HEK293 (cell line): ENCODE results near the gene OPN5.

Experiments
- CTCF ChIA-PET: fragments of 350-600 bp; formaldehyde crosslinking; extraction: SDS; loops from one replicate; lab custom pipeline; 2021; ENCODE audit warnings: antibody characterized with exemption; lab: Yijun Ruan, JAX
- POLR2A ChIA-PET: fragments of 300-600 bp; formaldehyde crosslinking; extraction: SDS; loops from one replicate; lab custom pipeline; 2020; ENCODE audit warnings: antibody characterized with exemption, inconsistent platforms; lab: Yijun Ruan, JAX
- H3K27ac ChIP-seq: fragments of 200-500 bp; sonication (Bioruptor generic); 2 replicates; pipeline ENCODE4 v1.5.1; 2014; ENCODE audit warnings: low read depth, low read length, control low read depth, inconsistent platforms; ENCODE audit errors: extremely low read depth
- H3K36me3 ChIP-seq, 2 experiments: fragments of 200-500 bp in 1 of 2; sonication (Bioruptor generic) in 1 of 2; 1 replicate in 1 of 2; 2 replicates in 1 of 2; pipeline ENCODE4 v1.5.1; 2014 to 2017; ENCODE audit warnings: inconsistent platforms in 2 of 2, low read length in 2 of 2; ENCODE audit not compliant: control insufficient read depth in 2 of 2, insufficient read depth in 1 of 2
- H3K4me1 ChIP-seq: fragments of 200-500 bp; sonication (Bioruptor generic); 2 replicates; pipeline ENCODE4 v1.5.1; 2014; ENCODE audit warnings: mild to moderate bottlenecking, low read length, inconsistent platforms; ENCODE audit not compliant: control insufficient read depth, insufficient read depth
- H3K4me3 ChIP-seq: 2 replicates; pipeline ENCODE4 v1.5.1; 2011; ENCODE audit warnings: low read depth, mild to moderate bottlenecking, control low read depth, low read length, moderate library complexity
- H3K9me3 ChIP-seq: fragments of 200-500 bp; sonication (Bioruptor generic); 2 replicates; pipeline ENCODE4 v1.5.1; 2014; ENCODE audit warnings: low read depth, low read length, inconsistent platforms; ENCODE audit not compliant: control insufficient read depth, insufficient read depth
- ELK4 ChIP-seq: IDR thresholded peaks from 2 replicates; pipeline ENCODE4 v1.6.1; 2011; ENCODE audit warnings: mild to moderate bottlenecking, low read depth, low read length, borderline replicate concordance
- KLF10 ChIP-seq: fragments of 450-650 bp; IDR thresholded peaks from 2 replicates; pipeline ENCODE4 v1.5.1; 2018; ENCODE audit warnings: missing biosample characterization, mild to moderate bottlenecking, missing genetic modification characterization
- KLF16 ChIP-seq: fragments of 450-650 bp; formaldehyde crosslinking; IDR thresholded peaks from 2 replicates; pipeline ENCODE4 v1.5.1; 2017; ENCODE audit warnings: missing biosample characterization, missing genetic modification characterization
- KLF9 ChIP-seq: fragments of 450-650 bp; formaldehyde crosslinking; IDR thresholded peaks from 2 replicates; pipeline ENCODE4 v1.5.1; 2016; ENCODE audit warnings: missing biosample characterization, missing genetic modification characterization, low read depth
- MYNN ChIP-seq: fragments of 450-650 bp; formaldehyde crosslinking; IDR thresholded peaks from 2 replicates; pipeline ENCODE4 v1.5.1; 2016; ENCODE audit warnings: missing biosample characterization, missing genetic modification characterization, borderline replicate concordance
- PATZ1 ChIP-seq: fragments of 450-650 bp; formaldehyde crosslinking; IDR thresholded peaks from 2 replicates; pipeline ENCODE4 v1.5.1; 2016; ENCODE audit warnings: missing biosample characterization, missing genetic modification characterization
- PRDM4 ChIP-seq: fragments of 450-650 bp; formaldehyde crosslinking; IDR thresholded peaks from 2 replicates; pipeline ENCODE4 v1.5.1; 2017; ENCODE audit warnings: missing biosample characterization, missing genetic modification characterization
- PRDM6 ChIP-seq: fragments of 450-650 bp; formaldehyde crosslinking; IDR thresholded peaks from 2 replicates; pipeline ENCODE4 v1.5.1; 2017; ENCODE audit warnings: missing biosample characterization, missing genetic modification characterization
- SCRT1 ChIP-seq: fragments of 450-650 bp; formaldehyde crosslinking; IDR thresholded peaks from 2 replicates; pipeline ENCODE4 v1.5.1; 2016; ENCODE audit warnings: missing biosample characterization, missing genetic modification characterization, borderline replicate concordance
- SP7 ChIP-seq: fragments of 450-650 bp; formaldehyde crosslinking; IDR thresholded peaks from 2 replicates; pipeline ENCODE4 v1.5.1; 2016; ENCODE audit warnings: missing biosample characterization, missing genetic modification characterization
- TCF7L2 ChIP-seq: IDR thresholded peaks from 2 replicates; pipeline ENCODE4 v1.6.1; 2011; ENCODE audit warnings: low read depth, mild to moderate bottlenecking, inconsistent platforms, low read length, moderate library complexity, borderline replicate concordance
- ZBTB1 ChIP-seq: fragments of 450-650 bp; formaldehyde crosslinking; IDR thresholded peaks from 2 replicates; pipeline ENCODE4 v1.5.1; 2016; ENCODE audit warnings: missing biosample characterization, missing genetic modification characterization
- ZFP37 ChIP-seq: fragments of 450-650 bp; formaldehyde crosslinking; IDR thresholded peaks from 2 replicates; pipeline ENCODE4 v1.5.1; 2016; ENCODE audit warnings: missing biosample characterization, missing genetic modification characterization
- ZIC2 ChIP-seq: fragments of 450-650 bp; formaldehyde crosslinking; IDR thresholded peaks from 2 replicates; pipeline ENCODE4 v1.5.1; 2016; ENCODE audit warnings: missing biosample characterization, missing genetic modification characterization
- ZNF214 ChIP-seq: fragments of 450-650 bp; formaldehyde crosslinking; IDR thresholded peaks from 2 replicates; pipeline ENCODE4 v1.5.1; 2017; ENCODE audit warnings: missing biosample characterization, mild to moderate bottlenecking, missing genetic modification characterization, borderline replicate concordance
- ZNF280D ChIP-seq: fragments of 450-650 bp; formaldehyde crosslinking; IDR thresholded peaks from 2 replicates; pipeline ENCODE4 v1.5.1; 2016; ENCODE audit warnings: missing biosample characterization, missing genetic modification characterization
- ZNF302 ChIP-seq: fragments of 450-650 bp; formaldehyde crosslinking; IDR thresholded peaks from 2 replicates; pipeline ENCODE4 v1.5.1; 2016; ENCODE audit warnings: missing biosample characterization, missing genetic modification characterization, low read depth
- ZNF366 ChIP-seq: fragments of 450-650 bp; formaldehyde crosslinking; conservative IDR thresholded peaks from 2 replicates; pipeline ENCODE4 v1.5.1; 2016; ENCODE audit warnings: missing biosample characterization, missing genetic modification characterization
- ZNF423 ChIP-seq: fragments of 450-650 bp; formaldehyde crosslinking; IDR thresholded peaks from 2 replicates; pipeline ENCODE4 v1.5.1; 2016; ENCODE audit warnings: missing biosample characterization, missing genetic modification characterization
- ZNF521 ChIP-seq: fragments of 450-650 bp; formaldehyde crosslinking; IDR thresholded peaks from 2 replicates; pipeline ENCODE4 v1.5.1; 2017; ENCODE audit warnings: missing biosample characterization, mild to moderate bottlenecking, missing genetic modification characterization
- ZNF544 ChIP-seq: fragments of 450-650 bp; formaldehyde crosslinking; IDR thresholded peaks from 2 replicates; pipeline ENCODE4 v1.5.0; 2017; ENCODE audit warnings: missing biosample characterization, missing genetic modification characterization
- ZNF571 ChIP-seq: fragments of 450-650 bp; formaldehyde crosslinking; IDR thresholded peaks from 2 replicates; pipeline ENCODE4 v1.5.0; 2017; ENCODE audit warnings: missing biosample characterization, missing genetic modification characterization
- ZNF596 ChIP-seq: fragments of 450-650 bp; IDR thresholded peaks from 2 replicates; pipeline ENCODE4 v1.5.0; 2018; ENCODE audit warnings: missing biosample characterization, mild to moderate bottlenecking, missing genetic modification characterization, moderate library complexity
- ZNF624 ChIP-seq: fragments of 450-650 bp; formaldehyde crosslinking; IDR thresholded peaks from 2 replicates; pipeline ENCODE4 v1.5.1; 2017; ENCODE audit warnings: missing biosample characterization, missing genetic modification characterization
- ZNF664 ChIP-seq: fragments of 450-650 bp; formaldehyde crosslinking; IDR thresholded peaks from 2 replicates; pipeline ENCODE4 v1.5.1; 2016; ENCODE audit warnings: missing biosample characterization, missing genetic modification characterization
- ZNF785 ChIP-seq: fragments of 450-650 bp; formaldehyde crosslinking; IDR thresholded peaks from 2 replicates; pipeline ENCODE4 v1.5.1; 2016; ENCODE audit warnings: missing biosample characterization, missing genetic modification characterization
- ZNF791 ChIP-seq: fragments of 450-650 bp; formaldehyde crosslinking; IDR thresholded peaks from 2 replicates; pipeline ENCODE4 v1.5.1; 2016; ENCODE audit warnings: missing biosample characterization, missing genetic modification characterization

The OPN5 gene

GRCh38 chr6:47852727-47853126, 70.9 kb downstream of the OPN5 start:
- Histone ChIP-seq H3K4me1 (no peaks in the 10 kb centered on the region), H3K27ac (no peak overlapping the region)
- TF ChIP-seq ZIC2 (tag by site-specific recombination), result no peak
- no peak for TF ChIP-seq SP7 (tag by site-specific recombination)
- TF ChIP-seq KLF10 (tag by site-specific recombination), result no peak
- TF ChIP-seq ZNF785 (tag by site-specific recombination), result no peak
- TF ChIP-seq TCF7L2, result no peak
- no peak for TF ChIP-seq ZNF791 (tag by site-specific recombination)
- no peak for TF ChIP-seq ZNF302 (tag by site-specific recombination)
- TF ChIP-seq ZNF624 (tag by site-specific recombination), result no peak
- TF ChIP-seq ZNF544 (tag by site-specific recombination), result no peak
- TF ChIP-seq PATZ1, result no peak
- no peak for TF ChIP-seq ZBTB1
- no peak for TF ChIP-seq ZFP37
- TF ChIP-seq, all 188 proteins: peak for 0
- ChIA-PET POLR2A (no interaction called here), CTCF (interaction anchor here (0.6 to 0.7 kb wide), 2 partner anchors 32 to 913 kb away, joined by 3 read pairs; no protein-coding TSS in a partner anchor)
- Histone ChIP-seq H3K9me3 (no peaks in the 10 kb centered on the region), H3K36me3 (no peaks in the 10 kb centered on the region), H3K4me3 (no peak overlapping the region)

GRCh38 chr6:47853766-47854165, 71.9 kb downstream of the OPN5 start:
- Histone ChIP-seq H3K4me1 (no peaks in the 10 kb centered on the region), H3K36me3 (no peaks in the 10 kb centered on the region), H3K27ac (no peak overlapping the region), H3K4me3 (no peak overlapping the region), H3K9me3 (no peaks in the 10 kb centered on the region)
- ChIA-PET POLR2A (no interaction called here), CTCF (interaction anchor here (0.6 to 1.2 kb wide), 3 partner anchors 62 to 524 kb away, joined by 3 to 6 read pairs (median 3); no protein-coding TSS in a partner anchor)
- TF ChIP-seq ZNF423 (tag by site-specific recombination) (no peak), MYNN (tag by site-specific recombination) (no peak), ELK4 (no peak), KLF16 (no peak), ZNF214 (tag by site-specific recombination) (no peak), ZNF521 (tag by site-specific recombination) (no peak), SCRT1 (tag by site-specific recombination) (no peak), ZNF596 (tag by site-specific recombination) (no peak), ZNF664 (tag by site-specific recombination) (no peak), PRDM4 (tag by site-specific recombination) (no peak), ZNF280D (no peak), KLF9 (tag by site-specific recombination) (no peak), ZNF571 (no peak), PRDM6 (tag by site-specific recombination) (no peak), ZNF366 (tag by site-specific recombination) (no peak)
